ENCODE data around the gene MISP. TPM values are rescaled to one million over a fixed set of nuclear protein-coding genes. Genes with fewer than 3 reads are reported as not detected.

Gene MISP
- total and polyA plus RNA-seq, 2 of the 4 experiments (the other 2 are of a cell fraction): not detected

DNA sequence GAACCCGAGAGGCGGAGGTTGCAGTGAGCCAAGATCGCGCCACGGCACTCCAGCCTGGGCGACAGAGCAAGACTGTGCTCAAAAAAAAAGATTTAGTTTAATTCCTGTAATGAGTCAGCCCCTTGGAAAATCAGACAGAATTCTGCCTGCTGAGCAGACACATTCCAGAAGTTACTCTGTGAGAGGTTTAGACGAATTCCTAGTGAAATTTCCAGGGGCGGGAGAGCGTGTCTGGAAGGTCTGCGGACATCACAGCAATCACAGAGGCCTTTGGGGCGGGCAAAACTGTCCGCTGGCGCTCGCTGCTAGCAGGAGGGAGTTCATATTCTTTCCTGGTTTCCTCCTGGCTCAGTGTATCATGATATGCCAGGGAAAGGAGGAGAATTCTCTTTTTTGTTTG lies 17.5 kb downstream of the MISP start:
- Histone ChIP-seq H3K27me3 (ENCODE audit: control insufficient read depth, insufficient read depth, low read length) (no peaks in the 10 kb centered on the region; the same call in 1 of the 2 replicates), H2BK20ac (ENCODE audit: low read depth, low read length) (no peak overlapping the region), H4K20me1 (ENCODE audit: insufficient read depth, low read length) (no peaks in the 10 kb centered on the region), H3K4ac (ENCODE audit: low read depth, low read length) (no peak overlapping the region), H3K4me2 (ENCODE audit: low read depth, low read length) (0 out of 2 replicates have a peak overlapping the region, but pooled peaks have one; percentile 47), H2BK5ac (ENCODE audit: low read depth, low read length, poor library complexity, severe bottlenecking) (no peak overlapping the region), H3K23ac (ENCODE audit: low read depth, low read length) (no peak overlapping the region), H4K91ac (ENCODE audit: insufficient read depth, low read depth, low read length) (no peak overlapping the region), H3K36me3 (ENCODE audit: control insufficient read depth, insufficient read depth, low read length) (no peaks in the 10 kb centered on the region), H2AFZ (replicated peaks; ENCODE audit: low read length, poor library complexity) (peak overlapping the region; percentile 52), H3K9me3 (ENCODE audit: control insufficient read depth, insufficient read depth, low read length) (no peaks in the 10 kb centered on the region), H3K18ac (ENCODE audit: low read depth, low read length) (no peak overlapping the region), H4K5ac (ENCODE audit: low read depth, low read length) (no peak overlapping the region), H3K4me3 (ENCODE audit: insufficient read depth, low read depth, low read length) (no peak overlapping the region), H3K9ac (ENCODE audit: low read depth, low read length) (no peak overlapping the region), H3K79me1 (ENCODE audit: low read depth in 1 of 2, low read length in 2 of 2) (no peaks in the 10 kb centered on the region), H2AK5ac (ENCODE audit: low read depth, low read length) (no peak overlapping the region), H2BK15ac (ENCODE audit: low read depth, low read length) (no peak overlapping the region), H3K9me1 (ENCODE audit: insufficient read depth, low read length) (no peaks in the 10 kb centered on the region), H3K56ac (ENCODE audit: extremely low read depth, insufficient read depth, low read length) (no peak overlapping the region), H2BK120ac (ENCODE audit: low read depth, low read length) (peak overlapping the region; percentile 3; the same call in 1 of the 2 replicates), H3K4me1 (ENCODE audit: control insufficient read depth, insufficient read depth, low read length) (no peaks in the 10 kb centered on the region), H3K27ac (ENCODE audit: insufficient read depth, low read length) (no peak overlapping the region), H4K8ac (ENCODE audit: low read depth in 2 of 2, low read length in 2 of 2) (no peak overlapping the region), H3K14ac (replicated peaks; ENCODE audit: low read depth, low read length) (no peak overlapping the region), H2AK9ac (replicated peaks; ENCODE audit: low read depth, low read length, poor library complexity) (no peak overlapping the region)
- intact Hi-C loops (cut with micrococcal nuclease): no loop called here
- no TSS peak for BruUV-seq (replicated peaks)
- peak; percentile 83 for DNase-seq
- dilution Hi-C loops (cut with HindIII; ENCODE audit: low sequenced_read_pairs, unreplicated experiment): no loop called here
- peak; percentile 90 for ATAC-seq (ENCODE audit: low read depth)
- WGBS, 2 experiments (ENCODE audit: extremely low coverage in 2 of 2, insufficient read length in 1 of 2): 58% methylated on average over 6 of the region's 14 CpGs; no CpG with 5 or more reads in 1 of the 2 experiments
- in situ Hi-C loops (cut with MboI; ENCODE audit: low sequenced_read_pairs): loop anchor here (10.0 kb wide), 1 partner anchor 216 kb away; the partner anchor contains the start of gene WDR18
- TF ChIP-seq, protein P1, sequence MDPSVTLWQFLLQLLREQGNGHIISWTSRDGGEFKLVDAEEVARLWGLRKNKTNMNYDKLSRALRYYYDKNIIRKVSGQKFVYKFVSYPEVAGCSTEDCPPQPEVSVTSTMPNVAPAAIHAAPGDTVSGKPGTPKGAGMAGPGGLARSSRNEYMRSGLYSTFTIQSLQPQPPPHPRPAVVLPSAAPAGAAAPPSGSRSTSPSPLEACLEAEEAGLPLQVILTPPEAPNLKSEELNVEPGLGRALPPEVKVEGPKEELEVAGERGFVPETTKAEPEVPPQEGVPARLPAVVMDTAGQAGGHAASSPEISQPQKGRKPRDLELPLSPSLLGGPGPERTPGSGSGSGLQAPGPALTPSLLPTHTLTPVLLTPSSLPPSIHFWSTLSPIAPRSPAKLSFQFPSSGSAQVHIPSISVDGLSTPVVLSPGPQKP (IDR thresholded peaks at IDR 0.05; ENCODE audit: borderline replicate concordance, low read depth, low read length): no peak
- TF ChIP-seq BHLHE40 (IDR thresholded peaks at IDR 0.05; ENCODE audit: low read depth, low read length): no peak
- no peak for TF ChIP-seq NFE2L2 (IDR thresholded peaks at IDR 0.05; ENCODE audit: low read depth, low read length)
- no peak for TF ChIP-seq CEBPB (IDR thresholded peaks at IDR 0.05; ENCODE audit: low read depth, low read length)
- peak; percentile 91 for TF ChIP-seq MAFK (IDR thresholded peaks at IDR 0.05; ENCODE audit: low read depth, low read length)
- CTCF ChIA-PET: no interaction called here
- POLR2A ChIA-PET (ENCODE audit: unreplicated experiment): no interaction called here
